Chondrocyte (in vitro differentiated cells): ENCODE measurements around the gene CDHR5. TPM values are rescaled to one million over a fixed set of nuclear protein-coding genes. Genes with fewer than 3 reads are reported as not detected.
"Not testable (repeated sequence)": the region's sequence is repeated elsewhere in the genome, so short reads cannot be mapped to it uniquely, and the experiment has no call there.

Experiments used
- DNase-seq: peaks from one replicate; pipeline ENCODE4 v3.0.0; 2021; ENCODE audit warnings: mixed read lengths, low spot score
- H3K27ac Mint-ChIP-seq: one replicate; pipeline ENCODE4 v1.8.0; 2021; ENCODE audit warnings: mild to moderate bottlenecking, moderate library complexity, mixed read lengths; ENCODE audit not compliant: unreplicated experiment
- H3K27me3 Mint-ChIP-seq: 2 replicates; pipeline ENCODE4 v1.8.0; 2021; ENCODE audit warnings: low read depth, mixed read lengths
- H3K36me3 Mint-ChIP-seq: 2 replicates; pipeline ENCODE4 v1.8.0; 2021; ENCODE audit warnings: low read depth, mixed read lengths
- H3K4me1 Mint-ChIP-seq: 2 replicates; pipeline ENCODE4 v1.8.0; 2021; ENCODE audit warnings: low read depth, mild to moderate bottlenecking, mixed read lengths
- H3K4me3 Mint-ChIP-seq: one replicate; pipeline ENCODE4 v1.8.0; 2021; ENCODE audit warnings: mild to moderate bottlenecking, moderate library complexity, mixed read lengths; ENCODE audit not compliant: unreplicated experiment
- H3K9me3 Mint-ChIP-seq: 2 replicates; pipeline ENCODE4 v1.8.0; 2021; ENCODE audit warnings: low read depth, mixed read lengths
- CTCF ChIP-seq: fragments of 200-600 bp; sonication (generic); IDR thresholded peaks from 2 replicates; pipeline ENCODE4 v1.5.0; 2021; ENCODE audit warnings: antibody characterized with exemption, mild to moderate bottlenecking, moderate library complexity
- total RNA-seq: library from RNA; stranded (reverse); gene quantifications from 3 replicates; pipeline ENCODE4 v1.2.1, GENCODE V29; 2021

CDHR5 gene
- total RNA-seq, 1 donor from 2014 or later = not detected

- Mint-ChIP-seq H3K9me3 (no peaks in the 10 kb centered on the region), H3K27me3 (no peaks in the 10 kb centered on the region), H3K36me3 (no peaks in the 10 kb centered on the region), H3K4me3 (peak overlapping the region; percentile 81), H3K4me1 (peaks cover 45% of the 10 kb centered on the region), H3K27ac (peak overlapping the region; percentile 49)
- no peak for TF ChIP-seq CTCF
- no peak for DNase-seq
Measured at GRCh38 chr11:575313-575995, 49.3 kb downstream of the CDHR5 start.

GRCh38 chr11:574632-575312, 50.0 kb downstream of the CDHR5 start:
- Mint-ChIP-seq H3K9me3 (no peaks in the 10 kb centered on the region), H3K4me1 (peaks cover 41% of the 10 kb centered on the region), H3K27me3 (no peaks in the 10 kb centered on the region), H3K27ac (peak overlapping the region; percentile 49), H3K4me3 (peak overlapping the region; percentile 81), H3K36me3 (no peaks in the 10 kb centered on the region)
- no peak for DNase-seq
- no peak for TF ChIP-seq CTCF

GRCh38 chr11:574031-574570, 50.7 kb downstream of the CDHR5 start:
- not testable (repeated sequence) for H3K9me3 Mint-ChIP-seq, H3K27ac Mint-ChIP-seq, H3K36me3 Mint-ChIP-seq, DNase-seq, H3K4me3 Mint-ChIP-seq, H3K27me3 Mint-ChIP-seq
- peaks cover 34% of the 10 kb centered on the region for H3K4me1 Mint-ChIP-seq

GRCh38 chr11:573146-573759, 51.5 kb downstream of the CDHR5 start:
- Mint-ChIP-seq H3K27me3 (no peaks in the 10 kb centered on the region), H3K4me1 (peaks cover 26% of the 10 kb centered on the region), H3K27ac (no peak overlapping the region), H3K9me3 (no peaks in the 10 kb centered on the region), H3K4me3 (no peak overlapping the region), H3K36me3 (no peaks in the 10 kb centered on the region)
- no peak for TF ChIP-seq CTCF
- DNase-seq = no peak

GRCh38 chr11:571802-572185, 53.0 kb downstream of the CDHR5 start:
- DNase-seq = no peak
- Mint-ChIP-seq H3K36me3 (no peaks in the 10 kb centered on the region), H3K27ac (no peak overlapping the region), H3K4me1 (peaks cover 23% of the 10 kb centered on the region), H3K27me3 (no peaks in the 10 kb centered on the region), H3K9me3 (no peaks in the 10 kb centered on the region), H3K4me3 (no peak overlapping the region)
- no peak for TF ChIP-seq CTCF
